HEK293 (cell line): ENCODE data around the gene KIR3DL2.

ENCODE experiments used
- CTCF ChIA-PET: fragments of 350-600 bp; formaldehyde crosslinking; extraction: SDS; loops from one replicate; lab custom pipeline; 2021; ENCODE audit warnings: antibody characterized with exemption; lab: Yijun Ruan, JAX
- POLR2A ChIA-PET: fragments of 300-600 bp; formaldehyde crosslinking; extraction: SDS; loops from one replicate; lab custom pipeline; 2020; ENCODE audit warnings: antibody characterized with exemption, inconsistent platforms; lab: Yijun Ruan, JAX
- H3K27ac ChIP-seq: fragments of 200-500 bp; sonication (Bioruptor generic); 2 replicates; pipeline ENCODE4 v1.5.1; 2014; ENCODE audit warnings: low read depth, low read length, control low read depth, inconsistent platforms; ENCODE audit errors: extremely low read depth
- H3K36me3 ChIP-seq, 2 experiments: fragments of 200-500 bp in 1 of 2; sonication (Bioruptor generic) in 1 of 2; 1 replicate in 1 of 2; 2 replicates in 1 of 2; pipeline ENCODE4 v1.5.1; 2014 to 2017; ENCODE audit warnings: inconsistent platforms in 2 of 2, low read length in 2 of 2; ENCODE audit not compliant: control insufficient read depth in 2 of 2, insufficient read depth in 1 of 2
- H3K4me1 ChIP-seq: fragments of 200-500 bp; sonication (Bioruptor generic); 2 replicates; pipeline ENCODE4 v1.5.1; 2014; ENCODE audit warnings: mild to moderate bottlenecking, low read length, inconsistent platforms; ENCODE audit not compliant: control insufficient read depth, insufficient read depth
- H3K4me3 ChIP-seq: 2 replicates; pipeline ENCODE4 v1.5.1; 2011; ENCODE audit warnings: low read depth, mild to moderate bottlenecking, control low read depth, low read length, moderate library complexity
- H3K9me3 ChIP-seq: fragments of 200-500 bp; sonication (Bioruptor generic); 2 replicates; pipeline ENCODE4 v1.5.1; 2014; ENCODE audit warnings: low read depth, low read length, inconsistent platforms; ENCODE audit not compliant: control insufficient read depth, insufficient read depth
- BCL11A ChIP-seq: fragments of 450-650 bp; formaldehyde crosslinking; IDR thresholded peaks from 2 replicates; pipeline ENCODE4 v1.5.1; 2016; ENCODE audit warnings: low read depth, missing biosample characterization, missing genetic modification characterization
- CTCF ChIP-seq: fragments of 450-650 bp; formaldehyde crosslinking; IDR thresholded peaks from 2 replicates; pipeline ENCODE4 v1.5.1; 2016; ENCODE audit warnings: missing biosample characterization, missing genetic modification characterization
- GLIS1 ChIP-seq: fragments of 450-650 bp; formaldehyde crosslinking; IDR thresholded peaks from 2 replicates; pipeline ENCODE4 v1.5.1; 2016; ENCODE audit warnings: missing biosample characterization, missing genetic modification characterization
- KLF1 ChIP-seq: fragments of 450-650 bp; formaldehyde crosslinking; IDR thresholded peaks from 2 replicates; pipeline ENCODE4 v1.5.1; 2016; ENCODE audit warnings: missing biosample characterization, missing genetic modification characterization
- PRDM4 ChIP-seq: fragments of 450-650 bp; formaldehyde crosslinking; IDR thresholded peaks from 2 replicates; pipeline ENCODE4 v1.5.1; 2017; ENCODE audit warnings: missing biosample characterization, missing genetic modification characterization
- PRDM6 ChIP-seq: fragments of 450-650 bp; formaldehyde crosslinking; IDR thresholded peaks from 2 replicates; pipeline ENCODE4 v1.5.1; 2017; ENCODE audit warnings: missing biosample characterization, missing genetic modification characterization
- SCRT1 ChIP-seq: fragments of 450-650 bp; formaldehyde crosslinking; IDR thresholded peaks from 2 replicates; pipeline ENCODE4 v1.5.1; 2016; ENCODE audit warnings: missing biosample characterization, missing genetic modification characterization, borderline replicate concordance
- YY2 ChIP-seq: fragments of 450-650 bp; formaldehyde crosslinking; IDR thresholded peaks from 2 replicates; pipeline ENCODE4 v1.5.1; 2016; ENCODE audit warnings: missing biosample characterization, missing genetic modification characterization
- ZNF132 ChIP-seq: fragments of 450-650 bp; formaldehyde crosslinking; IDR thresholded peaks from 2 replicates; pipeline ENCODE4 v1.5.1; 2017; ENCODE audit warnings: missing biosample characterization, missing genetic modification characterization, borderline replicate concordance
- ZNF23 ChIP-seq: fragments of 450-650 bp; formaldehyde crosslinking; IDR thresholded peaks from 2 replicates; pipeline ENCODE4 v1.5.1; 2016; ENCODE audit warnings: missing biosample characterization, missing genetic modification characterization, borderline replicate concordance
- ZNF239 ChIP-seq: fragments of 450-650 bp; formaldehyde crosslinking; IDR thresholded peaks from 2 replicates; pipeline ENCODE4 v1.5.1; 2016; ENCODE audit warnings: missing biosample characterization, missing genetic modification characterization
- ZNF324 ChIP-seq: fragments of 450-650 bp; formaldehyde crosslinking; IDR thresholded peaks from 2 replicates; pipeline ENCODE4 v1.5.1; 2016; ENCODE audit warnings: missing biosample characterization, missing genetic modification characterization
- ZNF354C ChIP-seq: fragments of 450-650 bp; formaldehyde crosslinking; IDR thresholded peaks from 2 replicates; pipeline ENCODE4 v1.5.1; 2016; ENCODE audit warnings: missing biosample characterization, missing genetic modification characterization, low read depth, borderline replicate concordance
- ZNF37A ChIP-seq: fragments of 450-650 bp; IDR thresholded peaks from 2 replicates; pipeline ENCODE4 v1.5.1; 2018; ENCODE audit warnings: missing biosample characterization, missing genetic modification characterization
- ZNF530 ChIP-seq: fragments of 450-650 bp; formaldehyde crosslinking; IDR thresholded peaks from 2 replicates; pipeline ENCODE4 v1.5.1; 2016; ENCODE audit warnings: low read depth, missing biosample characterization, missing genetic modification characterization
- ZNF585B ChIP-seq: fragments of 450-650 bp; formaldehyde crosslinking; IDR thresholded peaks from 2 replicates; pipeline ENCODE4 v1.5.1; 2016; ENCODE audit warnings: missing biosample characterization, missing genetic modification characterization
- ZNF610 ChIP-seq: fragments of 450-650 bp; formaldehyde crosslinking; IDR thresholded peaks from 2 replicates; pipeline ENCODE4 v1.5.1; 2016; ENCODE audit warnings: missing biosample characterization, missing genetic modification characterization, borderline replicate concordance
- ZNF660 ChIP-seq: fragments of 450-650 bp; IDR thresholded peaks from 2 replicates; pipeline ENCODE4 v1.5.1; 2018; ENCODE audit warnings: missing biosample characterization, mild to moderate bottlenecking, missing genetic modification characterization
- ZNF707 ChIP-seq: fragments of 450-650 bp; formaldehyde crosslinking; IDR thresholded peaks from 2 replicates; pipeline ENCODE4 v1.5.1; 2016; ENCODE audit warnings: missing biosample characterization, missing genetic modification characterization
- ZNF747 ChIP-seq: fragments of 450-650 bp; formaldehyde crosslinking; IDR thresholded peaks from 2 replicates; pipeline ENCODE4 v1.5.1; 2016; ENCODE audit warnings: missing biosample characterization, missing genetic modification characterization
- ZNF791 ChIP-seq: fragments of 450-650 bp; formaldehyde crosslinking; IDR thresholded peaks from 2 replicates; pipeline ENCODE4 v1.5.1; 2016; ENCODE audit warnings: missing biosample characterization, missing genetic modification characterization
- ZSCAN23 ChIP-seq: fragments of 450-650 bp; formaldehyde crosslinking; IDR thresholded peaks from 2 replicates; pipeline ENCODE4 v1.5.1; 2016; ENCODE audit warnings: missing biosample characterization, missing genetic modification characterization
- TF ChIP-seq, protein P1 (sequence below): fragments of 450-650 bp; formaldehyde crosslinking; IDR thresholded peaks from 2 replicates; pipeline ENCODE4 v1.5.1; 2017; ENCODE audit warnings: missing biosample characterization, missing genetic modification characterization
- TF ChIP-seq, protein P2 (sequence below): fragments of 450-650 bp; formaldehyde crosslinking; IDR thresholded peaks from 2 replicates; pipeline ENCODE4 v1.5.1; 2016; ENCODE audit warnings: missing biosample characterization, missing genetic modification characterization
- TF ChIP-seq, protein P3 (sequence below): fragments of 450-650 bp; formaldehyde crosslinking; IDR thresholded peaks from 2 replicates; pipeline ENCODE4 v1.5.1; 2016; ENCODE audit warnings: missing biosample characterization, missing genetic modification characterization

KIR3DL2 gene

DNA sequence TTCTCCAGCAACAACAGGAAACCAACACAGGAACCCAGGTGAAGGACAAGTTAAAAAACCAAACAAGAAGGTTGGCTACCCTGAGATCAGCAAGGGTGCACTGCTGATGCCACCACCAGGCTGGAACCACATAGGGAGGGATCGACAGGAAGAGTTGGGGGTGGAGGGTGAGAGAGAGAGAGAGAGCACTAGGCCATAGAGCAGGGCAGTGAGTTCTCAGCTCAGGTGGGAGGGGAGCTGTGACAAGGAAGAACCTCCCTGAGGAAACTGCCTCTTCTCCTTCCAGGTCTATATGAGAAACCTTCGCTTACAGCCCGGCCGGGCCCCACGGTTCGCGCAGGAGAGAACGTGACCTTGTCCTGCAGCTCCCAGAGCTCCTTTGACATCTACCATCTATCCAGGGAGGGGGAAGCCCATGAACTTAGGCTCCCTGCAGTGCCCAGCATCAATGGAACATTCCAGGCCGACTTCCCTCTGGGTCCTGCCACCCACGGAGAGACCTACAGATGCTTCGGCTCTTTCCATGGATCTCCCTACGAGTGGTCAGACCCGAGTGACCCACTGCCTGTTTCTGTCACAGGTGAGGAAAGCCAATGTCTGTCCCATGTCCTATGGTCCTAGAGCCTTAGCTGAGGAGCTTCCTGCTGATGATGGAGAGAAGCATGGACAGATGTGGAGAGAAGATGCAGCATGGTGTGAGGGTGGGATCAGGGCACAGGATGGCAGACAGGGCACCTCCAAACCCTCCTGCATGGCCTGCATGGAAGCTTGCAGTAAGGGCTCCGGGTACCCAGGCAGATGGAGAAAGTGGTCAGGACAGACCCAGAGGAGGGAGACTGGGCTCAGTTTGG lies 44.4 kb upstream of the KIR3DL2 start:
- Histone ChIP-seq H3K27ac (no peak overlapping the region), H3K4me3 (no peak overlapping the region), H3K4me1 (no peaks in the 10 kb centered on the region), H3K36me3 (no peaks in the 10 kb centered on the region), H3K9me3 (no peaks in the 10 kb centered on the region)
- TF ChIP-seq ZNF707 (tag by site-specific recombination) (no peak), ZNF585B (tag by site-specific recombination) (no peak), GLIS1 (no peak), PRDM4 (tag by site-specific recombination) (no peak), KLF1 (no peak), ZNF324 (tag by site-specific recombination) (no peak), ZNF791 (no peak), ZNF530 (tag by site-specific recombination) (no peak), ZNF610 (tag by site-specific recombination) (no peak), ZNF239 (tag by site-specific recombination) (no peak), ZNF132 (tag by site-specific recombination) (no peak), CTCF (tag by site-specific recombination) (no peak)
- TF ChIP-seq, protein P1, sequence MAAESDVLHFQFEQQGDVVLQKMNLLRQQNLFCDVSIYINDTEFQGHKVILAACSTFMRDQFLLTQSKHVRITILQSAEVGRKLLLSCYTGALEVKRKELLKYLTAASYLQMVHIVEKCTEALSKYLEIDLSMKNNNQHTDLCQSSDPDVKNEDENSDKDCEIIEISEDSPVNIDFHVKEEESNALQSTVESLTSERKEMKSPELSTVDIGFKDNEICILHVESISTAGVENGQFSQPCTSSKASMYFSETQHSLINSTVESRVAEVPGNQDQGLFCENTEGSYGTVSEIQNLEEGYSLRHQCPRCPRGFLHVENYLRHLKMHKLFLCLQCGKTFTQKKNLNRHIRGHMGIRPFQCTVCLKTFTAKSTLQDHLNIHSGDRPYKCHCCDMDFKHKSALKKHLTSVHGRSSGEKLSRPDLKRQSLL (tag by site-specific recombination), result no peak
- TF ChIP-seq, protein P2, sequence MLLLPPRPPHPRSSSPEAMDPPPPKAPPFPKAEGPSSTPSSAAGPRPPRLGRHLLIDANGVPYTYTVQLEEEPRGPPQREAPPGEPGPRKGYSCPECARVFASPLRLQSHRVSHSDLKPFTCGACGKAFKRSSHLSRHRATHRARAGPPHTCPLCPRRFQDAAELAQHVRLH, result no peak
- TF ChIP-seq, protein P3, sequence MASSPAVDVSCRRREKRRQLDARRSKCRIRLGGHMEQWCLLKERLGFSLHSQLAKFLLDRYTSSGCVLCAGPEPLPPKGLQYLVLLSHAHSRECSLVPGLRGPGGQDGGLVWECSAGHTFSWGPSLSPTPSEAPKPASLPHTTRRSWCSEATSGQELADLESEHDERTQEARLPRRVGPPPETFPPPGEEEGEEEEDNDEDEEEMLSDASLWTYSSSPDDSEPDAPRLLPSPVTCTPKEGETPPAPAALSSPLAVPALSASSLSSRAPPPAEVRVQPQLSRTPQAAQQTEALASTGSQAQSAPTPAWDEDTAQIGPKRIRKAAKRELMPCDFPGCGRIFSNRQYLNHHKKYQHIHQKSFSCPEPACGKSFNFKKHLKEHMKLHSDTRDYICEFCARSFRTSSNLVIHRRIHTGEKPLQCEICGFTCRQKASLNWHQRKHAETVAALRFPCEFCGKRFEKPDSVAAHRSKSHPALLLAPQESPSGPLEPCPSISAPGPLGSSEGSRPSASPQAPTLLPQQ, result no peak
- ChIA-PET CTCF (interaction anchor here (0.7 kb wide), 1 partner anchor 152 kb away, joined by 3 read pairs; no protein-coding TSS in a partner anchor), POLR2A (no interaction called here)

DNA sequence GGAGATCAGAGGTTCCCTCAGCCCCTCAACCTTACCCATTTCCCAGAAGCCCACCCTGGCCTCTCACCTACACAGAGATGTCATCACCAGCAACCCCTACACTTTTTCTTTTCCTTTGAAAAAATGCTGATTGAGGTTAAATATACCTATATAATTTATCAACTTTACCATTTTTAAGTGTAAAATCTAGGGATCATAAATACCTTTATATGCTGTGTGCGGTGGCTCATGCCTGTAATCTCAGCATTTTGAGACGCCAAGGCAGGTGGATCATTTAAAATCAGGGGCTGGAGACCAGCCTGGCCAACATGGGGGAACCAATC lies 43.8 kb upstream of the KIR3DL2 start:
- H3K4me1 ChIP-seq, result no peaks in the 10 kb centered on the region
- no peak overlapping the region for H3K27ac ChIP-seq
- CTCF ChIA-PET, result no interaction called here
- H3K9me3 ChIP-seq, result no peaks in the 10 kb centered on the region
- TF ChIP-seq ZNF37A (tag by site-specific recombination) (no peak), PRDM6 (tag by site-specific recombination) (no peak), ZNF23 (tag by site-specific recombination) (no peak), SCRT1 (tag by site-specific recombination) (no peak), YY2 (tag by site-specific recombination) (no peak), ZSCAN23 (no peak), ZNF585B (tag by site-specific recombination) (no peak), ZNF354C (tag by site-specific recombination) (no peak), BCL11A (tag by site-specific recombination) (no peak), ZNF747 (no peak), ZNF660 (no peak), ZNF239 (tag by site-specific recombination) (no peak)
- TF ChIP-seq, all 188 proteins: peak for 0
- no peaks in the 10 kb centered on the region for H3K36me3 ChIP-seq
- no peak overlapping the region for H3K4me3 ChIP-seq
- POLR2A ChIA-PET, result no interaction called here
